ENCODE measurements around the gene C2orf74.
"Not testable (repeated sequence)": the region's sequence is repeated elsewhere in the genome, so short reads cannot be mapped to it uniquely, and the experiment has no call there.

Gene C2orf74

GRCh38 chr2:61173116-61173515 lies 11.1 kb downstream of the C2orf74 start:
- DNase-seq: no peak

GRCh38 chr2:61175036-61175435 lies 13.0 kb downstream of the C2orf74 start:
- DNase-seq: no peak

- peak in 55 of 56 donors; percentile 61 to 95 (median 89) for DNase-seq
These were observed 15.1 kb downstream of the C2orf74 start for GRCh38 chr2:61176755-61177726.

GRCh38 chr2:61177727-61178549 lies 15.9 kb downstream of the C2orf74 start:
- DNase-seq: peak in 17 of 56 donors; percentile 20 to 68 (median 50)

- peak in 2 of 56 donors; percentile 3 to 4 for DNase-seq
These were observed 16.9 kb downstream of the C2orf74 start for GRCh38 chr2:61178603-61179545.

- peak in 40 of 56 donors; percentile 11 to 71 (median 42) for DNase-seq
These were observed 18.0 kb downstream of the C2orf74 start for GRCh38 chr2:61179701-61180639.

- no peak for DNase-seq
These were observed 18.7 kb downstream of the C2orf74 start for GRCh38 chr2:61180686-61181085.

GRCh38 chr2:61181382-61182058 lies 19.5 kb downstream of the C2orf74 start:
- DNase-seq: peak in 1 of 56 donors; percentile 24

GRCh38 chr2:61182059-61182383 lies 20.0 kb downstream of the C2orf74 start:
- no peak for DNase-seq

- DNase-seq: no peak
These were observed 21.8 kb downstream of the C2orf74 start for GRCh38 chr2:61183795-61184194.

- no peak for DNase-seq
These were observed 22.3 kb downstream of the C2orf74 start for GRCh38 chr2:61184263-61184662.

- DNase-seq: no peak
These were observed 23.3 kb downstream of the C2orf74 start for GRCh38 chr2:61185231-61185728.

- DNase-seq: no peak
These were observed 25.1 kb downstream of the C2orf74 start for GRCh38 chr2:61187085-61187484.

GRCh38 chr2:61193670-61194561 lies 31.9 kb downstream of the C2orf74 start:
- DNase-seq: peak in 1 of 56 donors; percentile 12

GRCh38 chr2:61194646-61195045 lies 32.7 kb downstream of the C2orf74 start:
- not testable (repeated sequence) for DNase-seq

GRCh38 chr2:61196671-61197070 lies 34.7 kb downstream of the C2orf74 start:
- DNase-seq: no peak

- DNase-seq: no peak
These were observed 43.1 kb downstream of the C2orf74 start for GRCh38 chr2:61205132-61205531.
